ENCODE results near the gene GATM. TPM values are rescaled to one million over a fixed set of nuclear protein-coding genes. Genes with fewer than 3 reads are reported as not detected.
A peak's percentile ranks its signal among the peaks of the same experiment; 100 is the strongest.
"Not testable (repeated sequence)": the region's sequence is repeated elsewhere in the genome, so short reads cannot be mapped to it uniquely, and the experiment has no call there.

GATM gene
- total and polyA plus RNA-seq, 10 of the 15 experiments (the other 5 are each of a cell fraction or from before 2014, with no cell fraction given), result 11.7 to 83.1 (median 38.2) TPM

DNA sequence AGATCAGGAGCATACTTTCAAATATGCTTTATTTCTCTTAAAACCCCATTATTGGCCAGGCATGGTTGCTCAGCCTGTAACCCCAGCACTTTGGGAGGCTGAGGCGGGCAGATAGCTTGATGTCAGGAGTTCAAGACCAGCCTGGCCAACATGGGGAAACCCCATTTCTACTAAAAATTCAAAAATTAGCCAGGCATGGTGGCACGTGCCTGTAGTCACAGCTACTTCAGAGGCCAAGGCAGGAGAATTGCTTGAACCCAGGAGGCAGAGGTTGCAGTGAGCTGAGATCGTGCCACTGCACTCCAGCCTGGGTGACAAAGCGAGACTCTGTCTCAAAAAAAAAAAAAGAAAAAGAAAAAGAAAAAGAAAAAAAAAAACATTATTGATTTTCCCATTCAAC, 8.3 kb downstream of the GATM start:
- 18% methylated on average over 2 of the region's 4 CpGs for WGBS (ENCODE audit: insufficient coverage, insufficient replicate concordance, low lambda C conversion rate, missing lambda C conversion rate)
- H3K27me3 ChIP-seq (replicated peaks in 1 of 2; ENCODE audit: control insufficient read depth in 2 of 2, insufficient read depth in 2 of 2, low read length in 1 of 2); DNase-seq (ENCODE audit: low read depth, low spot score); BruUV-seq (replicated peaks); H3K4me3 ChIP-seq; ATAC-seq; H2AFZ ChIP-seq (ENCODE audit: control insufficient read depth, low read depth, low read length); FAIRE-seq; H3K9ac ChIP-seq (ENCODE audit: control insufficient read depth, insufficient read depth, low read length); intact Hi-C loops (cut with micrococcal nuclease; ENCODE audit: unreplicated experiment); H4K20me1 ChIP-seq (ENCODE audit: control insufficient read depth, insufficient read depth); H3K4me1 ChIP-seq (ENCODE audit: control insufficient read depth, insufficient read depth, low read length); in situ Hi-C loops (cut with MboI); H3K9me3 ChIP-seq (replicated peaks; ENCODE audit: control insufficient read depth, insufficient read depth, low read length); H3K79me2 ChIP-seq (ENCODE audit: control insufficient read depth, insufficient read depth, low read length); H3K4me2 ChIP-seq (ENCODE audit: control insufficient read depth, insufficient read depth): not testable (repeated sequence)
- ChIA-PET CTCF (interaction anchor here (0.6 to 1.6 kb wide), 6 partner anchors 13 to 207 kb away, joined by 3 to 5 read pairs (median 4); no protein-coding TSS in a partner anchor), SMC1A (ENCODE audit: uncharacterized antibody, unreplicated experiment) (interaction anchor here (0.7 to 4.5 kb wide), 4 partner anchors 14 to 89 kb away, joined by 3 to 19 read pairs (median 11); no protein-coding TSS in a partner anchor), POLR2A (interaction anchor here (1.8 kb wide), 1 partner anchor 21 kb away, joined by 8 read pairs; no protein-coding TSS in a partner anchor), RAD21 (ENCODE audit: unreplicated experiment) (interaction anchor here (0.7 kb wide), 2 partner anchors 33 to 135 kb away, joined by 3 to 5 read pairs; no protein-coding TSS in a partner anchor)
- 0 out of 2 replicates have a peak overlapping the region, but pooled peaks have one; percentile 18 for H3K27ac ChIP-seq (ENCODE audit: control insufficient read depth, insufficient read depth)
- peak; percentile 31 to 91; a peak in 2 of 4 replicates for TF ChIP-seq BHLHE40 (IDR thresholded peaks at IDR 0.05; ENCODE audit: borderline replicate concordance in 1 of 2, low read depth in 2 of 2, low read length in 1 of 2)
- TF ChIP-seq, protein P1, sequence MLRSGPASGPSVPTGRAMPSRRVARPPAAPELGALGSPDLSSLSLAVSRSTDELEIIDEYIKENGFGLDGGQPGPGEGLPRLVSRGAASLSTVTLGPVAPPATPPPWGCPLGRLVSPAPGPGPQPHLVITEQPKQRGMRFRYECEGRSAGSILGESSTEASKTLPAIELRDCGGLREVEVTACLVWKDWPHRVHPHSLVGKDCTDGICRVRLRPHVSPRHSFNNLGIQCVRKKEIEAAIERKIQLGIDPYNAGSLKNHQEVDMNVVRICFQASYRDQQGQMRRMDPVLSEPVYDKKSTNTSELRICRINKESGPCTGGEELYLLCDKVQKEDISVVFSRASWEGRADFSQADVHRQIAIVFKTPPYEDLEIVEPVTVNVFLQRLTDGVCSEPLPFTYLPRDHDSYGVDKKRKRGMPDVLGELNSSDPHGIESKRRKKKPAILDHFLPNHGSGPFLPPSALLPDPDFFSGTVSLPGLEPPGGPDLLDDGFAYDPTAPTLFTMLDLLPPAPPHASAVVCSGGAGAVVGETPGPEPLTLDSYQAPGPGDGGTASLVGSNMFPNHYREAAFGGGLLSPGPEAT (IDR thresholded peaks at IDR 0.05; ENCODE audit: low read depth), result peak; percentile 26; the same call in 1 of the 2 replicates
- TF ChIP-seq NBN (IDR thresholded peaks at IDR 0.05), result peak; percentile 40; the same call in 1 of the 2 replicates
- 0 out of 2 replicates have a peak, but pooled peaks have one; percentile 9 for TF ChIP-seq RAD51 (IDR thresholded peaks at IDR 0.05)
- peaks cover 0 to 12% of the 10 kb centered on the region in 2 experiments; a peak in 1 of 4 replicates for H3K36me3 ChIP-seq (ENCODE audit: control insufficient read depth in 2 of 2, insufficient read depth in 2 of 2, low read length in 1 of 2)

DNA sequence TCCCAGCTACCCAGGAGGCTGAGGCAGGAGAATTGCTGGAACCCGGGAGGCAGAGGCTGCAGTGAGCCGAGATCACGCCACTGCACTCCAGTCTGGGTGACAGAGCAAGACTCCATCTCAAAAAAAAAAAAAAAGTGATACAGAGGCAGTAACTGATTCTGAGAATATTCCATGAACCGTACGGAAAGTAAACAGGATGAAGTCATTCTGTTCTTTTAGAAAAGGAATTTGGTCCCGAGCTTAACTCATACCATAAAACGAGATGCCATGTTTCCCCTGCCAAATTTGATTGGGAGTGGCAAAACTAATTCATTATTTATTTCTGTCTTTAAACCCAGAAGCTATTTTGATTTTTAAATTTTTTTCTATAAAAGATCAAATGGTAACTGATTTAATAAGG, 11.1 kb downstream of the GATM start:
- RAD21 ChIA-PET (ENCODE audit: unreplicated experiment); FAIRE-seq; H3K79me2 ChIP-seq (ENCODE audit: control insufficient read depth, insufficient read depth, low read length); H3K9ac ChIP-seq (ENCODE audit: control insufficient read depth, insufficient read depth, low read length); ATAC-seq; H3K4me2 ChIP-seq (ENCODE audit: control insufficient read depth, insufficient read depth); H3K4me3 ChIP-seq; H4K20me1 ChIP-seq (ENCODE audit: control insufficient read depth, insufficient read depth); in situ Hi-C loops (cut with MboI); H3K27me3 ChIP-seq (replicated peaks in 1 of 2; ENCODE audit: control insufficient read depth in 2 of 2, insufficient read depth in 2 of 2, low read length in 1 of 2); H2AFZ ChIP-seq (ENCODE audit: control insufficient read depth, low read depth, low read length); H3K9me3 ChIP-seq (replicated peaks; ENCODE audit: control insufficient read depth, insufficient read depth, low read length); intact Hi-C loops (cut with micrococcal nuclease; ENCODE audit: unreplicated experiment); BruUV-seq (replicated peaks); H3K27ac ChIP-seq (ENCODE audit: control insufficient read depth, insufficient read depth); DNase-seq (ENCODE audit: low read depth, low spot score); H3K4me1 ChIP-seq (ENCODE audit: control insufficient read depth, insufficient read depth, low read length): not testable (repeated sequence)
- CTCF ChIA-PET, result interaction anchor here (0.9 kb wide), 2 partner anchors 10 to 80 kb away, joined by 3 read pairs; no protein-coding TSS in a partner anchor
- SMC1A ChIA-PET (ENCODE audit: uncharacterized antibody, unreplicated experiment), result interaction anchor here (1.4 to 1.6 kb wide), 2 partner anchors 10 to 12 kb away, joined by 5 to 6 read pairs; partner anchors contain the start of gene GATM
- 93% methylated on average over 7 of the region's 7 CpGs for WGBS (ENCODE audit: insufficient coverage, insufficient replicate concordance, low lambda C conversion rate, missing lambda C conversion rate)
- H3K36me3 ChIP-seq (ENCODE audit: control insufficient read depth in 2 of 2, insufficient read depth in 2 of 2, low read length in 1 of 2), result peaks cover 0 to 12% of the 10 kb centered on the region in 2 experiments; a peak in 2 of 4 replicates
- POLR2A ChIA-PET, result interaction anchor here (0.7 kb wide), 2 partner anchors 17 to 276 kb away, joined by 3 to 5 read pairs; no protein-coding TSS in a partner anchor

Measured in GM12878 (cell line).